H9 (cell line): ENCODE results near the gene TEX264. TPM values are rescaled to one million over a fixed set of nuclear protein-coding genes. Genes with fewer than 3 reads are reported as not detected.

Experiments used
- DNase-seq: peaks from one replicate; pipeline ENCODE4 v3.0.0-alpha.2; 2017
- H2AFZ ChIP-seq: one replicate; pipeline ENCODE4 v1.6.1; 2013; ENCODE audit warnings: mild to moderate bottlenecking, low read length, control low read depth, moderate library complexity
- H2AK5ac ChIP-seq: 2 replicates; pipeline ENCODE4 v1.6.1; 2013; ENCODE audit warnings: low read length, control low read depth, mixed read lengths; ENCODE audit not compliant: insufficient read length
- H2BK120ac ChIP-seq: one replicate; pipeline ENCODE4 v1.6.1; 2013; ENCODE audit warnings: low read depth, mild to moderate bottlenecking, low read length, control low read depth, inconsistent platforms; ENCODE audit not compliant: poor library complexity, severe bottlenecking
- H2BK12ac ChIP-seq: 2 replicates; pipeline ENCODE4 v1.6.1; 2013; ENCODE audit warnings: low read length, control low read depth, mixed read lengths, low read depth; ENCODE audit not compliant: insufficient read length
- H2BK15ac ChIP-seq: 2 replicates; pipeline ENCODE4 v1.6.1; 2013; ENCODE audit warnings: low read depth, low read length, control low read depth
- H2BK20ac ChIP-seq: one replicate; pipeline ENCODE4 v1.6.1; 2013; ENCODE audit warnings: low read depth, mild to moderate bottlenecking, low read length, control low read depth, inconsistent platforms; ENCODE audit not compliant: poor library complexity, severe bottlenecking
- H2BK5ac ChIP-seq: 2 replicates; pipeline ENCODE4 v1.6.1; 2013; ENCODE audit warnings: low read length, control low read depth, mixed read lengths; ENCODE audit not compliant: insufficient read length
- H3K14ac ChIP-seq: 2 replicates; pipeline ENCODE4 v1.6.1; 2013; ENCODE audit warnings: low read length, control low read depth; ENCODE audit not compliant: insufficient read depth
- H3K18ac ChIP-seq: 2 replicates; pipeline ENCODE4 v1.6.1; 2013; ENCODE audit warnings: low read depth, mild to moderate bottlenecking, mixed read lengths, low read length, control low read depth; ENCODE audit not compliant: insufficient read length
- H3K23ac ChIP-seq: 2 replicates; pipeline ENCODE4 v1.6.1; 2013; ENCODE audit warnings: low read length, control low read depth, mixed read lengths, low read depth; ENCODE audit not compliant: insufficient read length
- H3K23me2 ChIP-seq: 2 replicates; pipeline ENCODE4 v1.6.1; 2013; ENCODE audit warnings: low read depth, mild to moderate bottlenecking, mixed read lengths, low read length, control low read depth; ENCODE audit not compliant: insufficient read length, poor library complexity, severe bottlenecking
- H3K27ac ChIP-seq: 2 replicates; pipeline ENCODE4 v1.5.1; 2013; ENCODE audit warnings: low read length, control low read depth, mixed read lengths, low read depth; ENCODE audit not compliant: insufficient read length
- H3K27me3 ChIP-seq: 2 replicates; pipeline ENCODE4 v1.6.1; 2013; ENCODE audit warnings: low read length, control low read depth, inconsistent platforms; ENCODE audit not compliant: insufficient read depth
- H3K4ac ChIP-seq: 2 replicates; pipeline ENCODE4 v1.6.1; 2013; ENCODE audit warnings: low read depth, mild to moderate bottlenecking, control low read depth, inconsistent platforms, low read length, moderate library complexity
- H3K4me1 ChIP-seq: 2 replicates; pipeline ENCODE4 v1.6.1; 2013; ENCODE audit warnings: low read length, control low read depth, inconsistent platforms; ENCODE audit not compliant: insufficient read depth
- H3K4me2 ChIP-seq: 2 replicates; pipeline ENCODE4 v1.6.1; 2013; ENCODE audit warnings: low read length, control low read depth, mixed read lengths; ENCODE audit not compliant: insufficient read length, insufficient read depth
- H3K56ac ChIP-seq: 2 replicates; pipeline ENCODE4 v1.6.1; 2013; ENCODE audit warnings: low read depth, mild to moderate bottlenecking, mixed read lengths, low read length, control low read depth; ENCODE audit not compliant: insufficient read length
- H3K79me1 ChIP-seq: 2 replicates; pipeline ENCODE4 v1.6.1; 2013; ENCODE audit warnings: low read depth, mild to moderate bottlenecking, moderate library complexity, low read length, control low read depth, inconsistent platforms; ENCODE audit not compliant: insufficient read depth, poor library complexity, severe bottlenecking
- H3K79me2 ChIP-seq: 2 replicates; pipeline ENCODE4 v1.6.1; 2013; ENCODE audit warnings: low read length, control low read depth, inconsistent platforms; ENCODE audit not compliant: insufficient read depth
- H3K9ac ChIP-seq: 2 replicates; pipeline ENCODE4 v1.6.1; 2013; ENCODE audit warnings: low read length, control low read depth, mixed read lengths; ENCODE audit not compliant: insufficient read length; ENCODE audit errors: extremely low read depth
- H3K9me3 ChIP-seq: one replicate; pipeline ENCODE4 v1.6.1; 2013; ENCODE audit warnings: low read depth, low read length, inconsistent platforms; ENCODE audit not compliant: control insufficient read depth
- H3T11ph ChIP-seq: one replicate; pipeline ENCODE4 v1.6.1; 2013; ENCODE audit warnings: mild to moderate bottlenecking, low read length, control low read depth, inconsistent platforms
- H4K20me1 ChIP-seq: one replicate; pipeline ENCODE4 v1.6.1; 2013; ENCODE audit not compliant: control insufficient read depth, insufficient read length, insufficient read depth
- H4K5ac ChIP-seq: 2 replicates; pipeline ENCODE4 v1.6.1; 2013; ENCODE audit warnings: low read depth, mild to moderate bottlenecking, mixed read lengths, low read length, control low read depth; ENCODE audit not compliant: insufficient read length
- H4K8ac ChIP-seq: replicated peaks from 2 replicates; pipeline ENCODE4 v1.6.1; 2013; ENCODE audit warnings: low read length, control low read depth, mixed read lengths, low read depth; ENCODE audit not compliant: insufficient read length
- H4K91ac ChIP-seq: 2 replicates; pipeline ENCODE4 v1.6.1; 2013; ENCODE audit warnings: low read depth, mild to moderate bottlenecking, moderate library complexity, mixed read lengths, low read length, control low read depth; ENCODE audit not compliant: insufficient read length
- H3K27ac Mint-ChIP-seq, 3 experiments: 2 replicates in 2 of 3; 3 replicates in 1 of 3; pipeline ENCODE4 v1.8.0; 2020 to 2021; ENCODE audit warnings: mixed read lengths in 3 of 3, mild to moderate bottlenecking in 1 of 3, moderate library complexity in 1 of 3
- H3K27me3 Mint-ChIP-seq: 2 replicates; pipeline ENCODE4 v1.8.0; 2021; ENCODE audit warnings: low read depth, mild to moderate bottlenecking, moderate library complexity, mixed read lengths
- H3K36me3 Mint-ChIP-seq, 3 experiments: 2 replicates in 2 of 3; 3 replicates in 1 of 3; pipeline ENCODE4 v1.8.0; 2020 to 2021; ENCODE audit warnings: low read depth in 3 of 3, mixed read lengths in 3 of 3; ENCODE audit not compliant: insufficient read depth in 1 of 3
- H3K4me1 Mint-ChIP-seq, 2 experiments: 2 replicates each; pipeline ENCODE4 v1.8.0; 2020; ENCODE audit warnings: mixed read lengths in 2 of 2
- H3K4me3 Mint-ChIP-seq, 2 experiments: 2 replicates in 1 of 2; 3 replicates in 1 of 2; pipeline ENCODE4 v1.8.0; 2020 to 2021; ENCODE audit warnings: mild to moderate bottlenecking in 2 of 2, mixed read lengths in 2 of 2, moderate library complexity in 1 of 2
- H3K9me3 Mint-ChIP-seq, 2 experiments: 2 replicates in 1 of 2; 3 replicates in 1 of 2; pipeline ENCODE4 v1.8.0; 2020; ENCODE audit warnings: mild to moderate bottlenecking in 2 of 2, mixed read lengths in 2 of 2, moderate library complexity in 1 of 2
- CTCF ChIP-seq: fragments of 200-600 bp; sonication (generic); conservative IDR thresholded peaks from 3 replicates; pipeline ENCODE4 v1.8.0; 2021; ENCODE audit warnings: antibody characterized with exemption, mild to moderate bottlenecking
- WGBS: extraction: QIAGEN DNeasy Blood & Tissue Kit; methylation state at CpG from one replicate; pipeline ENCODE4 v1.1.7; 2013; ENCODE audit warnings: missing lambda C conversion rate, low lambda C conversion rate, mixed read lengths; ENCODE audit not compliant: insufficient read length; ENCODE audit errors: extremely low coverage; 5-methylcytosine and 5-hydroxymethylcytosine counted together
- total RNA-seq: library from RNA; stranded (reverse); gene quantifications from 2 replicates; pipeline ENCODE4 v1.2.1, GENCODE V29; 2021

The TEX264 gene
- total RNA-seq, 1 experiment from 2014 or later, result 17.3 TPM

GRCh38 chr3:51679318-51679717, 8.3 kb downstream of the TEX264 start:
- Mint-ChIP-seq H3K9me3 (no peaks in the 10 kb centered on the region), H3K27me3 (no peaks in the 10 kb centered on the region; the same call in 1 of the 2 replicates), H3K4me3 (no peak overlapping the region), H3K36me3 (no peaks in the 10 kb centered on the region; a peak in 1 of 7 replicates), H3K27ac (no peak overlapping the region; a peak in 1 of 7 replicates), H3K4me1 (peaks cover 12 to 16% of the 10 kb centered on the region in 2 experiments)
- no peak for TF ChIP-seq CTCF
- H2AK5ac ChIP-seq, result no peak overlapping the region
- H3K9me3 ChIP-seq, result no peaks in the 10 kb centered on the region
- H2BK5ac ChIP-seq, result no peak overlapping the region
- no peak overlapping the region for H3K14ac ChIP-seq
- H3K27ac ChIP-seq, result no peak overlapping the region
- no peak overlapping the region for H2AFZ ChIP-seq
- H3K9ac ChIP-seq, result no peak overlapping the region
- no peak overlapping the region for H3T11ph ChIP-seq
- no peak overlapping the region for H2BK15ac ChIP-seq
- H4K8ac ChIP-seq, result no peak overlapping the region
- H4K5ac ChIP-seq, result no peak overlapping the region
- DNase-seq, result no peak
- WGBS, result no CpG with 5 or more reads among the region's 4 CpGs
- H4K20me1 ChIP-seq, result no peaks in the 10 kb centered on the region
- H3K4ac ChIP-seq, result no peak overlapping the region
- H3K27me3 ChIP-seq, result no peaks in the 10 kb centered on the region
- H3K23me2 ChIP-seq, result no peaks in the 10 kb centered on the region
- H3K18ac ChIP-seq, result no peak overlapping the region
- H3K23ac ChIP-seq, result no peak overlapping the region
- H3K4me1 ChIP-seq, result no peaks in the 10 kb centered on the region; the same call in 1 of the 2 replicates
- H3K79me1 ChIP-seq, result no peaks in the 10 kb centered on the region
- no peak overlapping the region for H3K56ac ChIP-seq
- no peak overlapping the region for H2BK12ac ChIP-seq
- H4K91ac ChIP-seq, result no peak overlapping the region
- no peak overlapping the region for H3K4me2 ChIP-seq
- H3K79me2 ChIP-seq, result no peaks in the 10 kb centered on the region
- H2BK20ac ChIP-seq, result no peak overlapping the region
- H2BK120ac ChIP-seq, result no peak overlapping the region
